AG04450 (cell line): Measurements from ENCODE around the gene VMAC. TPM values are rescaled to one million over a fixed set of nuclear protein-coding genes. Genes with fewer than 3 reads are reported as not detected.
A peak's percentile ranks its signal among the peaks of the same experiment; 100 is the strongest.
"Not testable (repeated sequence)": the region's sequence is repeated elsewhere in the genome, so short reads cannot be mapped to it uniquely, and the experiment has no call there.

Experiments
- CTCF ChIA-PET: fragments of 300-600, 350-600 bp; formaldehyde crosslinking; extraction: SDS; loops from one replicate; lab custom pipeline; 2022; ENCODE audit warnings: antibody characterized with exemption, inconsistent platforms; lab: Charles Lee
- POLR2A ChIA-PET: fragments of 350-600 bp; formaldehyde crosslinking; extraction: SDS; loops from one replicate; lab custom pipeline; 2021; ENCODE audit warnings: antibody characterized with exemption, inconsistent platforms; lab: Yijun Ruan, JAX
- DNase-seq: peaks from one replicate; pipeline ENCODE4 v3.0.0-alpha.2; 2011; ENCODE audit warnings: low read depth, low spot score
- H3K27ac ChIP-seq: one replicate; pipeline ENCODE4 v1.5.1; 2012; ENCODE audit warnings: low read depth, low read length, control low read depth
- H3K27me3 ChIP-seq: one replicate; pipeline ENCODE4 v1.6.0; 2012; ENCODE audit warnings: low read length; ENCODE audit not compliant: control insufficient read depth, insufficient read depth
- H3K4me3 ChIP-seq: 2 replicates; pipeline ENCODE4 v1.5.1; 2011; ENCODE audit warnings: mild to moderate bottlenecking, low read depth, low read length, control low read depth
- H3K9me3 ChIP-seq: 2 replicates; pipeline ENCODE4 v1.5.1; 2012; ENCODE audit warnings: low read length; ENCODE audit not compliant: control insufficient read depth, insufficient read depth
- polyA minus RNA-seq: library from RNA; depleted of rRNA, polyadenylated mRNA; stranded (reverse); fragments of >200 nt; gene quantifications from 2 replicates; pipeline ENCODE4 v1.2.3, GENCODE V29; 2011; rRNA and poly(A)+ RNA removed
- polyA plus RNA-seq: library from polyadenylated mRNA; depleted of rRNA; stranded (reverse); fragments of >200 nt; gene quantifications from 2 replicates; pipeline ENCODE4 v1.2.3, GENCODE V29; 2011; rRNA removed
- TF ChIP-seq, protein P1 (sequence below): IDR thresholded peaks from 2 replicates; pipeline ENCODE4 v1.5.1; 2011; ENCODE audit warnings: low read depth, low read length, control low read depth, inconsistent platforms

Gene VMAC, protein sequence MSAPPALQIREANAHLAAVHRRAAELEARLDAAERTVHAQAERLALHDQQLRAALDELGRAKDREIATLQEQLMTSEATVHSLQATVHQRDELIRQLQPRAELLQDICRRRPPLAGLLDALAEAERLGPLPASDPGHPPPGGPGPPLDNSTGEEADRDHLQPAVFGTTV
- polyA plus RNA-seq (2.5 and 2.6 TPM in 2 replicates), polyA minus RNA-seq (2.1 TPM in 2 replicates)

DNA sequence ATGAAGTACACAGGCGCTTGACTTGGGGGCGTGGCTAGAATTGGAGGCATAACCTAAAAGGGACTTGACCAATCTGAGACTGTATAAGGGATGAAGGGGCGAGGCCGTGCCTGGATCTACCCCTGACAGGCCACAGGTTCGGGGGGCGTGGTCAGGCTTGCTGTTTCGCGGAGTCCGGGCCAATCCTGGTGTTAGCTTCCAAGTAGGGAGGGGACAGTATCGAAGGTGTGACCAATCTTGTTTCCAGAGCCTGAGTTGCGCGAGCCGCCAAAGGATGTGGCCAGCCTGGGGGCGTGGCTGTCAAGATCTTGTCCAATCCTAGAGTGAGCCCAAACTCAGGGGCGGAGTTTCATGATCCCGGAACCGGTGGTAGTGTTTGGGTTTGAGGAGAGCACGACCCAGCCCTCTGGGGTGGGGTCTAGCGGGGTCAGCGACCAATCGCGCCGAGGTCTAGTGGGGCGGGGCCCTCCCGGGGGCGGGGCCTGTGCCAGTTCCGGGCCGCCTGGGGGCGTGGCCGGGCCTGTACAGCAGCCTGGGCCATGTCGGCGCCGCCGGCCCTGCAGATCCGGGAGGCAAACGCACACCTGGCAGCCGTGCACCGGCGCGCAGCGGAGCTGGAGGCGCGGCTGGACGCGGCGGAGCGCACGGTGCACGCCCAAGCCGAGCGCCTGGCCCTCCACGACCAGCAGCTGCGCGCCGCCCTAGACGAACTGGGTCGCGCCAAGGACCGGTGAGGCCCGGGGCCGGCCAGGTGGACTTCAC, at the start of gene VMAC:
Gene VMAC (plus strand): TSS at position 521 of the 762 bp plus-strand sequence. CDS start 19 bp downstream, at position 540.
- Histone ChIP-seq H3K27me3 (no peaks in the 10 kb centered on the region), H3K9me3 (peaks cover 3% of the 10 kb centered on the region; the same call in 1 of the 2 replicates), H3K4me3 (peak within 1 kb of the TSS; percentile 86), H3K27ac (peak within 1 kb of the TSS; percentile 96)
- POLR2A ChIA-PET = interaction anchor here (0.6 to 3.5 kb wide), 13 partner anchors 11 to 1997 kb away, joined by 3 to 30 read pairs (median 5); partner anchors contain the start of genes DUS3L and RANBP3
- CTCF ChIA-PET = interaction anchor here (2.3 to 5.4 kb wide), 2 partner anchors 63 to 101 kb away, joined by 10 to 54 read pairs; partner anchors contain the start of gene NRTN
- peak; percentile 100 for DNase-seq
- TF ChIP-seq, protein P1, sequence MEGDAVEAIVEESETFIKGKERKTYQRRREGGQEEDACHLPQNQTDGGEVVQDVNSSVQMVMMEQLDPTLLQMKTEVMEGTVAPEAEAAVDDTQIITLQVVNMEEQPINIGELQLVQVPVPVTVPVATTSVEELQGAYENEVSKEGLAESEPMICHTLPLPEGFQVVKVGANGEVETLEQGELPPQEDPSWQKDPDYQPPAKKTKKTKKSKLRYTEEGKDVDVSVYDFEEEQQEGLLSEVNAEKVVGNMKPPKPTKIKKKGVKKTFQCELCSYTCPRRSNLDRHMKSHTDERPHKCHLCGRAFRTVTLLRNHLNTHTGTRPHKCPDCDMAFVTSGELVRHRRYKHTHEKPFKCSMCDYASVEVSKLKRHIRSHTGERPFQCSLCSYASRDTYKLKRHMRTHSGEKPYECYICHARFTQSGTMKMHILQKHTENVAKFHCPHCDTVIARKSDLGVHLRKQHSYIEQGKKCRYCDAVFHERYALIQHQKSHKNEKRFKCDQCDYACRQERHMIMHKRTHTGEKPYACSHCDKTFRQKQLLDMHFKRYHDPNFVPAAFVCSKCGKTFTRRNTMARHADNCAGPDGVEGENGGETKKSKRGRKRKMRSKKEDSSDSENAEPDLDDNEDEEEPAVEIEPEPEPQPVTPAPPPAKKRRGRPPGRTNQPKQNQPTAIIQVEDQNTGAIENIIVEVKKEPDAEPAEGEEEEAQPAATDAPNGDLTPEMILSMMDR = no peak

DNA sequence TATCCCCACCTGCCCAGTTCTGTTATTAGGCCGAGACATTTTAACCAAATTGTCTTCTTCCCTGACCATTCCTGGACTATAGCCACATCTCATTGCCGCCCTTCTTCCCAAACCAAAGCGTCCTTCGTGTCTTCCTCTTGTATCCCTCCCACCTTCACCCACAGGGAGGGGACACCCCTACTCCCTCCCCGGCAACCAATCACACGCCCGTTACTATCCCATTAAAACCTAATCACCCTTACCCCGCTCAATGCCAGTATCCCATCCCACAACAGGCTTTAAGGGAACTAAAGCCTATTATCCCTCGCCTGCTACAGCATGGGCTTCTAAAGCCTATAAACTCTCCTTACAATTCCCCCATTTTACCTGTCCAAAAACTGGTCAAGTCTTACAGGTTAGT, 49.5 kb upstream of the VMAC start:
- H3K27ac ChIP-seq, H3K9me3 ChIP-seq, H3K4me3 ChIP-seq, POLR2A ChIA-PET, DNase-seq: not testable (repeated sequence)
- CTCF ChIA-PET = interaction anchor here (1.4 kb wide), 1 partner anchor 51 kb away, joined by 4 read pairs; no protein-coding TSS in a partner anchor
- H3K27me3 ChIP-seq = peaks cover 31% of the 10 kb centered on the region

DNA sequence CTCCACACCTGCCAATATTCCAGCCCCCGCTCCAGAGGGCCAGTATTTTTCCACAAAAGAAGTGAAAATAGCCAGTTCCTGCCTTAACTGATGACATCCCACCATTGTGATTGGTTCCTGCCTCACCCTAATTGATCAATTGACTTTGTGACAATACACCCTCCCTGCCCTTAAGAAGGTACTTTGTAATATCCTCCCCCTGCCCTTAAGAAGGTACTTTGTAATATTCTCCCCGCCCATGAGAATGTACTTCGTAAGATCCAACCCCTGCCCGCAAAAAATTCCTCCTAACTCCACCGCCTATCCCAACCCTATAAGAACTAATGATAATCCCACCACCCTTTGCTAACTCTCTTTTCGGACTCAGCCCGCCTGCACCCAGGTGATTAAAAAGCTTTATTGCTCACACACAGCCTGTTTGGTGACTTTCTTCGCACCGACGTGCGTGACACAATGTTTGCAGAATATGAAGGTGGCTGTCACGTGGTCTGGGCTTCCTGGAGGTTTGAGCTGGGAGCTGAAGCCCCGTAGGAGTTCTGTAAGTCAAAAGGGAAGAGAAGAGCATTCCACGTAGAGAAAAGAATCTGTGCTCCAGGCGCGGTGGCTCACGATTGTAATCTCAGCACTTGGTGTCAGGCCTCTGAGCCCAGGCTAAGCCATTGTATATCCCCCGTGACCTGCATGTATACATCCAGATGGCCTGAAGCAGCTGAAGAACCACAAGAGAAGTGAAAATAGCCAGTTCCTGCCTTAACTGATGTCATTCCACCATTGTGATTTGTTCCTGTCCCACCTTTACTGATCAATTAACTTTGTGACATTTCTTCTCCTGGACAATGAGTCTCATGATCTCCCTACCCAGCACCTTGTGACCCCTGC, 47.2 kb upstream of the VMAC start:
- Histone ChIP-seq H3K27ac (no peak overlapping the region), H3K27me3 (peaks cover 26% of the 10 kb centered on the region), H3K9me3 (no peaks in the 10 kb centered on the region), H3K4me3 (no peak overlapping the region)
- ChIA-PET POLR2A (no interaction called here), CTCF (no interaction called here)
- DNase-seq = no peak
- TF ChIP-seq, protein P1 = no peak

DNA sequence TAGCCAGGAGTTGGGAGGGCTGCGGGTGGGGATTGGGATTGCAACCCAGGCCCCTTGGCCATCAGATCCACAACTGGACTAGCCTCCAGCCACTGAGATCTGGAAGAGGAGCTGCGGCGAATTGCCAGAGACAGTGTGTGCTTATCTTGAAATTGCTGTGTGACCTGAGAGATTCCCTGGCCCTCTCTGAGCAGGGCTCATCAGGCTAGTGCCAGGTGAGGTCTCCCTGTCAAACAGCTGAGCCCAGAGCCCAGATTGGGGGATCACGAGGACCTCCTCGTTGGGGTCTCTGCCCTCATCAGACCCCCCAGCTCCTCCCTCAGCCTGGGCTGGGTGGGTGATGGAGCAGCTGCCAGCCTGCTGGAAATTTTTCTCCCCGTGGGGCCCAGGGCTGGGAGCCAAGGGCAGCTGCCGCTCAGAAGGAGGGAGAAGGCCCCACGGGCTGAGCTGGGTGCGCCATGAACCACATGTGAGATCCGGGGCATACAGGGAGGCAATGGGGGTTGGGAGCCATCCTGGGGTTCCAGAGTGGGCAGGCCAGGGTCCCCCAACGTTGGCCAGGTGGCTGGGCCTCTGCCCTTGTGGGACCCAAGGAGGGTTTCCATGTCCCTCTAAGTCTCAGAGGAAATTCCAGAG, 41.5 kb upstream of the VMAC start:
- Histone ChIP-seq H3K27ac (no peak overlapping the region), H3K4me3 (no peak overlapping the region), H3K27me3 (peaks cover 3% of the 10 kb centered on the region), H3K9me3 (no peaks in the 10 kb centered on the region)
- CTCF ChIA-PET = interaction anchor here (1.8 kb wide), 1 partner anchor 59 kb away, joined by 5 read pairs; no protein-coding TSS in a partner anchor
- DNase-seq = no peak
- POLR2A ChIA-PET = no interaction called here
- TF ChIP-seq, protein P1 = no peak
